Astrocyte (in vitro differentiated cells and primary cell): ENCODE results near the gene UNKL. TPM values are rescaled to one million over a fixed set of nuclear protein-coding genes. Genes with fewer than 3 reads are reported as not detected.

Experiments
- DNase-seq: peaks from one replicate; pipeline ENCODE4 v3.0.0-alpha.2; 2010; ENCODE audit warnings: low read depth
- FAIRE-seq: peaks from 2 replicates; lab custom pipeline; 2011; peaks lifted over from hg19 to GRCh38; lab: Jason Lieb, UNC
- H2AFZ ChIP-seq: 2 replicates; pipeline ENCODE4 v1.6.0; 2012; ENCODE audit warnings: low read depth, low read length, inconsistent platforms
- H3K27ac ChIP-seq: 2 replicates; pipeline ENCODE4 v1.5.1; 2011; ENCODE audit warnings: low read depth, low read length, inconsistent platforms
- H3K27me3 ChIP-seq: 2 replicates; pipeline ENCODE4 v1.6.0; 2011; ENCODE audit warnings: low read length, inconsistent platforms; ENCODE audit not compliant: insufficient read depth
- H3K36me3 ChIP-seq: 2 replicates; pipeline ENCODE4 v1.5.1; 2011; ENCODE audit warnings: low read length, inconsistent platforms; ENCODE audit not compliant: insufficient read depth
- H3K4me1 ChIP-seq: 2 replicates; pipeline ENCODE4 v1.5.1; 2011; ENCODE audit warnings: low read length, inconsistent platforms; ENCODE audit not compliant: insufficient read depth
- H3K4me2 ChIP-seq: 2 replicates; pipeline ENCODE4 v1.6.0; 2012; ENCODE audit warnings: low read length, inconsistent platforms
- H3K4me3 ChIP-seq: 2 replicates; pipeline ENCODE4 v1.5.1; 2011; ENCODE audit warnings: low read depth, mild to moderate bottlenecking, low read length, inconsistent platforms; ENCODE audit not compliant: insufficient read depth
- H3K79me2 ChIP-seq: 2 replicates; pipeline ENCODE4 v1.6.0; 2012; ENCODE audit warnings: mild to moderate bottlenecking, low read length, inconsistent platforms; ENCODE audit not compliant: insufficient read depth
- H3K9ac ChIP-seq: 2 replicates; pipeline ENCODE4 v1.6.0; 2012; ENCODE audit warnings: mild to moderate bottlenecking, low read length, inconsistent platforms
- H3K9me3 ChIP-seq: 2 replicates; pipeline ENCODE4 v1.5.1; 2012; ENCODE audit warnings: low read depth, mild to moderate bottlenecking, low read length, inconsistent platforms; ENCODE audit not compliant: insufficient read depth
- H4K20me1 ChIP-seq: 2 replicates; pipeline ENCODE4 v1.6.0; 2012; ENCODE audit warnings: low read length, inconsistent platforms; ENCODE audit not compliant: insufficient read depth
- H3K27ac Mint-ChIP-seq: one replicate; pipeline ENCODE4 v1.8.0; 2021; ENCODE audit warnings: mild to moderate bottlenecking, mixed read lengths; ENCODE audit not compliant: unreplicated experiment
- H3K27me3 Mint-ChIP-seq: one replicate; pipeline ENCODE4 v1.8.0; 2021; ENCODE audit warnings: low read depth, mixed read lengths; ENCODE audit not compliant: unreplicated experiment
- H3K36me3 Mint-ChIP-seq: one replicate; pipeline ENCODE4 v1.8.0; 2021; ENCODE audit warnings: low read depth, mixed read lengths; ENCODE audit not compliant: unreplicated experiment
- H3K4me1 Mint-ChIP-seq: one replicate; pipeline ENCODE4 v1.8.0; 2021; ENCODE audit warnings: low read depth, mixed read lengths; ENCODE audit not compliant: unreplicated experiment
- H3K4me3 Mint-ChIP-seq: one replicate; pipeline ENCODE4 v1.8.0; 2021; ENCODE audit warnings: mild to moderate bottlenecking, moderate library complexity, mixed read lengths; ENCODE audit not compliant: unreplicated experiment
- H3K9me3 Mint-ChIP-seq: one replicate; pipeline ENCODE4 v1.8.0; 2021; ENCODE audit warnings: mild to moderate bottlenecking, mixed read lengths; ENCODE audit not compliant: unreplicated experiment
- CTCF ChIP-seq: IDR thresholded peaks from 2 replicates; pipeline ENCODE4 v1.5.1; 2011; ENCODE audit warnings: low read depth, mild to moderate bottlenecking, inconsistent platforms, low read length, moderate library complexity; ENCODE audit not compliant: insufficient read depth
- EZH2 ChIP-seq: IDR thresholded peaks from 2 replicates; pipeline ENCODE4 v1.6.1; 2012; ENCODE audit warnings: mild to moderate bottlenecking, low read length, inconsistent platforms; ENCODE audit not compliant: insufficient read depth
- total RNA-seq: library from RNA; stranded (reverse); gene quantifications from 2 replicates; pipeline ENCODE4 v1.2.1, GENCODE V29; 2021

Gene UNKL
- total RNA-seq, 1 donor from 2014 or later = 10.7 TPM

- no peak overlapping the region for H3K27ac ChIP-seq
- no peak overlapping the region for H3K4me3 ChIP-seq
- H3K27me3 ChIP-seq = no peaks in the 10 kb centered on the region
- FAIRE-seq = no peak
- Mint-ChIP-seq H3K4me3 (no peak overlapping the region), H3K9me3 (no peaks in the 10 kb centered on the region), H3K4me1 (peaks cover 1% of the 10 kb centered on the region), H3K27me3 (no peaks in the 10 kb centered on the region), H3K36me3 (peaks cover 16% of the 10 kb centered on the region), H3K27ac (no peak overlapping the region)
- no peaks in the 10 kb centered on the region for H3K4me1 ChIP-seq
- H2AFZ ChIP-seq = no peak overlapping the region
- TF ChIP-seq EZH2 (no peak), CTCF (no peak)
- H3K36me3 ChIP-seq = no peaks in the 10 kb centered on the region
- H3K9ac ChIP-seq = no peak overlapping the region
- DNase-seq = no peak
- peaks cover 21% of the 10 kb centered on the region for H4K20me1 ChIP-seq
- H3K79me2 ChIP-seq = peaks cover 3% of the 10 kb centered on the region
- no peak overlapping the region for H3K4me2 ChIP-seq
- no peaks in the 10 kb centered on the region for H3K9me3 ChIP-seq
Observed at GRCh38 chr16:1403036-1403435, 11.5 kb downstream of the UNKL start.

- DNase-seq (no peak), FAIRE-seq (no peak)
- Histone ChIP-seq H3K79me2 (no peaks in the 10 kb centered on the region), H2AFZ (no peak overlapping the region), H3K36me3 (no peaks in the 10 kb centered on the region), H3K27me3 (no peaks in the 10 kb centered on the region), H3K9me3 (no peaks in the 10 kb centered on the region), H3K9ac (no peak overlapping the region), H3K4me1 (no peaks in the 10 kb centered on the region), H3K4me2 (no peak overlapping the region), H4K20me1 (peaks cover 16% of the 10 kb centered on the region), H3K4me3 (no peak overlapping the region), H3K27ac (no peak overlapping the region)
- no peak overlapping the region for H3K27ac Mint-ChIP-seq
- no peak overlapping the region for H3K4me3 Mint-ChIP-seq
- no peaks in the 10 kb centered on the region for H3K4me1 Mint-ChIP-seq
- H3K9me3 Mint-ChIP-seq = no peaks in the 10 kb centered on the region
- H3K36me3 Mint-ChIP-seq = peaks cover 18% of the 10 kb centered on the region
- no peak for TF ChIP-seq EZH2
- TF ChIP-seq CTCF = no peak
- H3K27me3 Mint-ChIP-seq = no peaks in the 10 kb centered on the region
Observed at GRCh38 chr16:1401758-1402154, 12.7 kb downstream of the UNKL start.

GRCh38 chr16:1401061-1401757 is 13.3 kb downstream of the UNKL start:
- H3K4me1 ChIP-seq = no peaks in the 10 kb centered on the region
- no peaks in the 10 kb centered on the region for H3K79me2 ChIP-seq
- no peak overlapping the region for H3K4me3 ChIP-seq
- H3K4me2 ChIP-seq = no peak overlapping the region
- Mint-ChIP-seq H3K4me3 (no peak overlapping the region), H3K9me3 (no peaks in the 10 kb centered on the region), H3K36me3 (peaks cover 21% of the 10 kb centered on the region), H3K27ac (no peak overlapping the region), H3K4me1 (no peaks in the 10 kb centered on the region), H3K27me3 (no peaks in the 10 kb centered on the region)
- FAIRE-seq (no peak), DNase-seq (no peak)
- TF ChIP-seq CTCF (no peak), EZH2 (no peak)
- no peak overlapping the region for H3K27ac ChIP-seq
- peaks cover 16% of the 10 kb centered on the region for H4K20me1 ChIP-seq
- no peak overlapping the region for H3K9ac ChIP-seq
- no peaks in the 10 kb centered on the region for H3K9me3 ChIP-seq
- no peaks in the 10 kb centered on the region for H3K36me3 ChIP-seq
- H3K27me3 ChIP-seq = no peaks in the 10 kb centered on the region
- no peak overlapping the region for H2AFZ ChIP-seq
